Left colon (tissue), 2 donors: ENCODE measurements around the gene KIF23. TPM values are rescaled to one million over a fixed set of nuclear protein-coding genes. Genes with fewer than 3 reads are reported as not detected.

Experiments used
- ATAC-seq: fragments of 200-7000 bp; cut with Tn5 transposase; one replicate; pipeline ENCODE4 v1.9.1; 2020; ENCODE audit warnings: mild to moderate bottlenecking, moderate library complexity
- DNase-seq, 2 donors: peaks; one replicate each; pipeline ENCODE4 v3.0.0-alpha.2; 2020
- intact Hi-C, 2 donors: fragments of 100-400 bp; cut with DNase I in 1 of 2; cut with micrococcal nuclease in 1 of 2; formaldehyde crosslinking; loops; one replicate each; pipeline versions ENCODE4 v1.11.2 to v1.14.0; 2022; cut with DNase I, micrococcal nuclease
- total RNA-seq, 2 donors: library from RNA; stranded (reverse); fragmentation: NEBNext Ultra II Directional; extraction: Animal tissue kit (Norgen Biotek cat#: 25700); gene quantifications; one replicate each; pipeline ENCODE4 v1.2.1, GENCODE V29; 2021
- donor health status: DM: no; HTN: no; CAD: no.
- donor health status: DM: yes; HTN: yes; CAD: no.

The KIF23 gene
- total RNA-seq, 2 donors from 2014 or later, result 4.0 to 8.7 TPM

GRCh38 chr15:69456208-69457166 is 42.3 kb downstream of the KIF23 start:
- intact Hi-C loops, result no loop called here
- DNase-seq (no peak), ATAC-seq (no peak)

GRCh38 chr15:69457304-69458280 is 43.4 kb downstream of the KIF23 start:
- intact Hi-C loops, result no loop called here
- no peak for DNase-seq

GRCh38 chr15:69459066-69459465 is 44.9 kb downstream of the KIF23 start:
- DNase-seq, result no peak
- intact Hi-C loops, result no loop called here
- ATAC-seq, result no peak

More at GRCh38 chr15:69457304-69458280, 43.4 kb downstream of the KIF23 start:
- ATAC-seq, result no peak

- no peak for ATAC-seq
- no peak for DNase-seq
- intact Hi-C loops, result no loop called here
Observed at GRCh38 chr15:69460481-69460880, 46.3 kb downstream of the KIF23 start.

GRCh38 chr15:69462030-69462492 is 47.9 kb downstream of the KIF23 start:
- intact Hi-C loops, result no loop called here
- DNase-seq, result peak; percentile 56 to 72
- peak; percentile 41 for ATAC-seq

- ATAC-seq (peak; percentile 90), DNase-seq (peak; percentile 96 to 97)
- intact Hi-C loops, result no loop called here
Observed at GRCh38 chr15:69462493-69463181, 48.5 kb downstream of the KIF23 start.

- no peak for ATAC-seq
- no peak for DNase-seq
- intact Hi-C loops, result no loop called here
Observed at GRCh38 chr15:69463182-69463756, 49.1 kb downstream of the KIF23 start.

- no peak for DNase-seq
- intact Hi-C loops, result no loop called here
- no peak for ATAC-seq
Observed at GRCh38 chr15:69465253-69465652, 51.1 kb downstream of the KIF23 start.

- intact Hi-C loops, result no loop called here
- ATAC-seq, result no peak
- DNase-seq, result no peak
Observed at GRCh38 chr15:69466733-69467132, 52.6 kb downstream of the KIF23 start.

GRCh38 chr15:69467636-69468035 is 53.5 kb downstream of the KIF23 start:
- ATAC-seq, result peak; percentile 55
- peak; percentile 43 to 55 for DNase-seq
- intact Hi-C loops, result no loop called here

GRCh38 chr15:69468241-69469121 is 54.3 kb downstream of the KIF23 start:
- peak; percentile 42 for ATAC-seq
- intact Hi-C loops, result no loop called here

GRCh38 chr15:69469467-69470201 is 55.5 kb downstream of the KIF23 start:
- intact Hi-C loops, result loop anchor here in 1 of 2 donors (10.0 kb wide), 1 partner anchor 1015 kb away; no protein-coding TSS in a partner anchor
- no peak for DNase-seq
- ATAC-seq, result no peak

More at GRCh38 chr15:69468241-69469121, 54.3 kb downstream of the KIF23 start:
- DNase-seq, result peak; percentile 37 to 48

- DNase-seq (no peak), ATAC-seq (no peak)
- intact Hi-C loops, result loop anchor here in 1 of 2 donors (10.0 kb wide), 1 partner anchor 1013 kb away; no protein-coding TSS in a partner anchor
Observed at GRCh38 chr15:69472046-69472445, 57.9 kb downstream of the KIF23 start.

- no peak for DNase-seq
- intact Hi-C loops, result loop anchor here in 1 of 2 donors (10.0 kb wide), 1 partner anchor 1012 kb away; no protein-coding TSS in a partner anchor
- no peak for ATAC-seq
Observed at GRCh38 chr15:69472562-69472961, 58.4 kb downstream of the KIF23 start.

GRCh38 chr15:69474291-69474690 is 60.1 kb downstream of the KIF23 start:
- DNase-seq (no peak), ATAC-seq (no peak)
- intact Hi-C loops, result loop anchor here in 1 of 2 donors (10.0 kb wide), 1 partner anchor 1011 kb away; no protein-coding TSS in a partner anchor

- DNase-seq, result no peak
- peak; percentile 19 for ATAC-seq
- intact Hi-C loops, result loop anchor here (5.0 to 10.0 kb wide), 2 partner anchors 1010 to 1012 kb away; no protein-coding TSS in a partner anchor
Observed at GRCh38 chr15:69474846-69475455, 60.8 kb downstream of the KIF23 start.
